ENCODE data around the gene UBE2D3.
A peak's percentile ranks its signal among the peaks of the same experiment; 100 is the strongest.

DNA sequence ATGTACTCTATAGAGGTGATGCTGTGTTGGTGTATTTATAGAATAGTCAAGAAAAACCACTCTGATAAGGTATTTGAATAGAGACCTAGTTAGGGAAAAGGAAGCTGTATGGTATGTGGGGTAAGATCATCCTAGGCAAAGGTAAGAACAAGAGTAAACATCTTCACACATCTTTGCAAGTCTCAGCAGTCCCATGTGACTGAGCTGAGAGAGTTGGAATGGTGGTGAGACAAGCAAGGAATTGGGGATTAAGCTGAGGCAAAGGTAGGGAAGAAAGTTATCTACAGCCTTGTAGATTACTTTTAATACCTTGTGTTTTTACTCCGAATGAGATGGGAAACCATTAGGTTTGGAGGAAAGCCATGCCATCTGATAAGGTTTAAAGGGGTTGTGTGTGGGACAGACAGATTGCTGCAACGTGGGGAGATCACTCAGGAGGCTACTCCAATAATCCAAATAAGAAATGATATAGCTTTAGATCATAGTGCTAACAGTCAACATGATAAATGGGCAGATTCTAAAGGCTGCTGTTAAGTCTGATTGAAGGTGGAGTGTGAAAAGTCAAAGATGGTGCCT lies 34.9 kb downstream of the UBE2D3 start:
- no peak for TF ChIP-seq RFX5 (IDR thresholded peaks at IDR 0.05; ENCODE audit: low read depth, low read length)
- TF ChIP-seq RAD21 (IDR thresholded peaks at IDR 0.05; ENCODE audit: low read length), result no peak
- TF ChIP-seq USF2 (IDR thresholded peaks at IDR 0.05; ENCODE audit: low read depth, low read length), result no peak
- no peak for TF ChIP-seq CTCF (conservative IDR thresholded peaks at IDR 0.05; ENCODE audit: low read depth, low read length)
- 0 out of 2 replicates have a peak, but pooled peaks have one; percentile 6 for TF ChIP-seq POLR2A (IDR thresholded peaks at IDR 0.05; ENCODE audit: low read depth, low read length)
- TF ChIP-seq BHLHE40 (IDR thresholded peaks at IDR 0.05; ENCODE audit: low read depth, low read length), result no peak
- TF ChIP-seq CEBPB (IDR thresholded peaks at IDR 0.05; ENCODE audit: low read depth, low read length), result no peak
- TF ChIP-seq SMC3 (IDR thresholded peaks at IDR 0.05; ENCODE audit: low read depth, low read length), result no peak
- no peak for TF ChIP-seq ELK1 (IDR thresholded peaks at IDR 0.05; ENCODE audit: borderline replicate concordance, low read depth, low read length)
- TF ChIP-seq RCOR1 (IDR thresholded peaks at IDR 0.05; ENCODE audit: insufficient replicate concordance, low read length), result no peak
- TF ChIP-seq CHD1 (IDR thresholded peaks at IDR 0.05; ENCODE audit: low read depth, low read length), result no peak
- no peak for TF ChIP-seq MXI1 (IDR thresholded peaks at IDR 0.05; ENCODE audit: borderline replicate concordance, low read depth, low read length)

Data from IMR-90 (cell line).